Measurements from ENCODE around the gene PAIP2. TPM values are rescaled to one million over a fixed set of nuclear protein-coding genes. Genes with fewer than 3 reads are reported as not detected.

The PAIP2 gene
- total and polyA plus RNA-seq, 11 donors, result 93.2 to 154 (median 132) TPM

GRCh38 chr5:139392324-139392677 is 50.6 kb downstream of the PAIP2 start:
- Histone ChIP-seq H3K4me3 (peak overlapping the region; percentile 65 to 82 (median 69)), H3K9me3 (no peaks in the 10 kb centered on the region), H3K4me1 (peaks cover 5 to 90% (median 62%) of the 10 kb centered on the region in 12 donors), H3K36me3 (peaks cover 0 to 14% (median 0%) of the 10 kb centered on the region in 9 donors), H3K27ac (peak overlapping the region in 10 of 12 donors; percentile 42 to 97 (median 62)), H3K27me3 (peaks cover 0 to 28% (median 0%) of the 10 kb centered on the region in 9 donors)
- WGBS, 4 donors, result 17 to 33% (median 29%) methylated on average over 6 to 36 of the region's 36 CpGs
- TF ChIP-seq CTCF (IDR thresholded peaks at IDR 0.05), result no peak
- no peak for TF ChIP-seq POLR2A (IDR thresholded peaks at IDR 0.05)
- no peak for ATAC-seq
- intact Hi-C loops (cut with DNase I), result loop anchor here in 5 of 10 donors (5.0 to 10.0 kb wide), 2 partner anchors 50 to 98 kb away; partner anchors contain the start of genes PAIP2 (in 5 of the 5) and MATR3 (in 1 of the 5)
- no peak for DNase-seq

GRCh38 chr5:139392678-139393496 is 51.2 kb downstream of the PAIP2 start:
- TF ChIP-seq CTCF (IDR thresholded peaks at IDR 0.05) (peak in 11 of 12 donors; percentile 23 to 56 (median 39)), POLR2A (IDR thresholded peaks at IDR 0.05) (no peak)
- intact Hi-C loops (cut with DNase I), result loop anchor here in 5 of 10 donors (5.0 to 10.0 kb wide), 2 partner anchors 51 to 98 kb away; partner anchors contain the start of genes PAIP2 (in 5 of the 5) and MATR3 (in 1 of the 5)
- ATAC-seq (peak in 3 of 4 donors; percentile 8 to 27 (median 19)), DNase-seq (peak in 4 of 5 donors; percentile 57 to 86 (median 66))
- Histone ChIP-seq H3K4me1 (peaks cover 5 to 90% (median 61%) of the 10 kb centered on the region in 12 donors), H3K27ac (peak overlapping the region in 10 of 12 donors; percentile 84 to 97 (median 92)), H3K27me3 (peaks cover 0 to 28% (median 0%) of the 10 kb centered on the region in 9 donors), H3K4me3 (peak overlapping the region; percentile 65 to 82 (median 69)), H3K9me3 (no peaks in the 10 kb centered on the region), H3K36me3 (peaks cover 0 to 14% (median 0%) of the 10 kb centered on the region in 9 donors)
- 13 to 67% (median 31%) methylated on average over 33 to 77 of the region's 77 CpGs for WGBS, 4 donors

GRCh38 chr5:139393497-139394122 is 52.0 kb downstream of the PAIP2 start:
- DNase-seq (no peak), ATAC-seq (no peak)
- intact Hi-C loops (cut with DNase I), result loop anchor here in 5 of 10 donors (2.0 to 10.0 kb wide), 4 partner anchors 21 to 99 kb away; partner anchors contain the start of genes PAIP2 (in 5 of the 5) and MATR3 (in 1 of the 5)
- 10 to 41% (median 19%) methylated on average over 23 to 49 of the region's 49 CpGs for WGBS, 4 donors
- H3K27me3 ChIP-seq, result peaks cover 0 to 28% (median 0%) of the 10 kb centered on the region in 9 donors
- peak overlapping the region; percentile 84 to 97 (median 93) for H3K27ac ChIP-seq
- H3K9me3 ChIP-seq, result no peaks in the 10 kb centered on the region
- no peak for TF ChIP-seq CTCF (IDR thresholded peaks at IDR 0.05)
- no peak for TF ChIP-seq POLR2A (IDR thresholded peaks at IDR 0.05)
- peaks cover 0 to 14% (median 0%) of the 10 kb centered on the region in 9 donors for H3K36me3 ChIP-seq
- peak overlapping the region; percentile 65 to 82 (median 69) for H3K4me3 ChIP-seq
- H3K4me1 ChIP-seq, result peaks cover 5 to 86% (median 54%) of the 10 kb centered on the region in 12 donors

Data from heart left ventricle (tissue), 16 donors.